Measurements from ENCODE around the gene ZNF2. TPM values are rescaled to one million over a fixed set of nuclear protein-coding genes. Genes with fewer than 3 reads are reported as not detected.

The ZNF2 gene
- total RNA-seq, 2 experiments from 2014 or later: 4.3 to 5.1 TPM

Other genes starting within 250 kb of the ZNF2 start
- gene MAL, start 140.1 kb upstream of the ZNF2 start, total RNA-seq: 10 to 100 TPM; 35.4 to 43.3 TPM
- 10 to 100 TPM; 90.7 to 97.1 TPM for gene MRPS5, start 44.0 kb upstream of the ZNF2 start, total RNA-seq
- 1 to 10 TPM; 7.0 to 8.8 TPM for gene ZNF514, start 6.0 kb upstream of the ZNF2 start, total RNA-seq
- 1 to 10 TPM; 3.2 to 3.8 TPM for gene ZNF892, start 41.7 kb downstream of the ZNF2 start, total RNA-seq
- gene PROM2, start 108.6 kb downstream of the ZNF2 start, total RNA-seq: under 1 TPM; 0.23 to 0.44 TPM
- gene KCNIP3, start 131.5 kb downstream of the ZNF2 start, total RNA-seq: not detected
- gene FAHD2A, start 236.9 kb downstream of the ZNF2 start, total RNA-seq: 10 to 100 TPM; 37.9 to 41.2 TPM

All from activated CD4-positive, alpha-beta T cell treated with anti-CD3 and anti-CD28 coated beads for 36 hours (primary cell).